ENCODE data around the gene TFB2M. TPM values are rescaled to one million over a fixed set of nuclear protein-coding genes. Genes with fewer than 3 reads are reported as not detected.

The TFB2M gene
- total RNA-seq, 1 experiment from 2014 or later = 52.0 TPM

- H3K4me3 Mint-ChIP-seq (ENCODE audit: unreplicated experiment) = no peak overlapping the region
- ChIA-PET POLR2A (interaction anchor here (0.8 to 3.0 kb wide), 5 partner anchors 13 to 23 kb away, joined by 4 to 43 read pairs (median 4); partner anchors contain the start of genes CNST and TFB2M), CTCF (interaction anchor here (0.6 to 1.9 kb wide), 3 partner anchors 16 to 373 kb away, joined by 3 to 6 read pairs (median 3); no protein-coding TSS in a partner anchor)
- TF ChIP-seq CTCF (IDR thresholded peaks at IDR 0.05; ENCODE audit: unreplicated experiment) = no peak
- peaks cover 23% of the 10 kb centered on the region for H3K36me3 Mint-ChIP-seq (ENCODE audit: insufficient read depth, unreplicated experiment)
- peak overlapping the region; percentile 82 for H3K27ac Mint-ChIP-seq (ENCODE audit: low read depth, unreplicated experiment)
- no peaks in the 10 kb centered on the region for H3K27me3 Mint-ChIP-seq (ENCODE audit: insufficient read depth, unreplicated experiment)
- peaks cover 28% of the 10 kb centered on the region for H3K4me1 Mint-ChIP-seq (ENCODE audit: insufficient read depth, unreplicated experiment)
- intact Hi-C loops (cut with micrococcal nuclease) = loop anchor here (1.0 kb wide), 1 partner anchor 21 kb away; the partner anchor contains the start of genes CNST and TFB2M
- H3K9me3 Mint-ChIP-seq (ENCODE audit: unreplicated experiment) = no peaks in the 10 kb centered on the region
- no peak for DNase-seq (ENCODE audit: unreplicated experiment)
- BruUV-seq (replicated peaks) = no TSS peak
These were observed 21.0 kb upstream of the TFB2M start for GRCh38 chr1:246587032-246587431.

GRCh38 chr1:246583448-246584185 is 17.6 kb upstream of the TFB2M start:
- Mint-ChIP-seq H3K4me3 (ENCODE audit: unreplicated experiment) (no peak overlapping the region), H3K36me3 (ENCODE audit: insufficient read depth, unreplicated experiment) (peaks cover 14% of the 10 kb centered on the region), H3K27ac (ENCODE audit: low read depth, unreplicated experiment) (peak overlapping the region; percentile 4), H3K4me1 (ENCODE audit: insufficient read depth, unreplicated experiment) (peaks cover 28% of the 10 kb centered on the region), H3K27me3 (ENCODE audit: insufficient read depth, unreplicated experiment) (no peaks in the 10 kb centered on the region), H3K9me3 (ENCODE audit: unreplicated experiment) (no peaks in the 10 kb centered on the region)
- peak; percentile 73 for DNase-seq (ENCODE audit: unreplicated experiment)
- ChIA-PET CTCF (interaction anchor here (1.0 to 1.4 kb wide), 4 partner anchors 8 to 25 kb away, joined by 3 to 5 read pairs (median 4); no protein-coding TSS in a partner anchor), POLR2A (interaction anchor here (1.0 to 1.8 kb wide), 6 partner anchors 10 to 28 kb away, joined by 3 to 11 read pairs (median 4); partner anchors contain the start of genes CNST and TFB2M)
- TF ChIP-seq CTCF (IDR thresholded peaks at IDR 0.05; ENCODE audit: unreplicated experiment) = no peak
- intact Hi-C loops (cut with micrococcal nuclease) = no loop called here
- no TSS peak for BruUV-seq (replicated peaks)

- no peaks in the 10 kb centered on the region for H3K27me3 Mint-ChIP-seq (ENCODE audit: insufficient read depth, unreplicated experiment)
- no peak for TF ChIP-seq CTCF (IDR thresholded peaks at IDR 0.05; ENCODE audit: unreplicated experiment)
- H3K27ac Mint-ChIP-seq (ENCODE audit: low read depth, unreplicated experiment) = no peak overlapping the region
- no peak for DNase-seq (ENCODE audit: unreplicated experiment)
- no peak overlapping the region for H3K4me3 Mint-ChIP-seq (ENCODE audit: unreplicated experiment)
- ChIA-PET POLR2A (interaction anchor here (1.0 to 1.8 kb wide), 6 partner anchors 11 to 29 kb away, joined by 3 to 11 read pairs (median 4); partner anchors contain the start of genes CNST and TFB2M), CTCF (interaction anchor here (1.2 to 1.4 kb wide), 3 partner anchors 8 to 26 kb away, joined by 3 to 5 read pairs (median 4); no protein-coding TSS in a partner anchor)
- no peaks in the 10 kb centered on the region for H3K9me3 Mint-ChIP-seq (ENCODE audit: unreplicated experiment)
- H3K4me1 Mint-ChIP-seq (ENCODE audit: insufficient read depth, unreplicated experiment) = peaks cover 24% of the 10 kb centered on the region
- intact Hi-C loops (cut with micrococcal nuclease) = no loop called here
- no TSS peak for BruUV-seq (replicated peaks)
- H3K36me3 Mint-ChIP-seq (ENCODE audit: insufficient read depth, unreplicated experiment) = peaks cover 14% of the 10 kb centered on the region
These were observed 17.0 kb upstream of the TFB2M start for GRCh38 chr1:246583056-246583440.

GRCh38 chr1:246582301-246583055 is 16.4 kb upstream of the TFB2M start:
- peaks cover 19% of the 10 kb centered on the region for H3K4me1 Mint-ChIP-seq (ENCODE audit: insufficient read depth, unreplicated experiment)
- no peak for DNase-seq (ENCODE audit: unreplicated experiment)
- no peak overlapping the region for H3K4me3 Mint-ChIP-seq (ENCODE audit: unreplicated experiment)
- no peak for TF ChIP-seq CTCF (IDR thresholded peaks at IDR 0.05; ENCODE audit: unreplicated experiment)
- no peaks in the 10 kb centered on the region for H3K27me3 Mint-ChIP-seq (ENCODE audit: insufficient read depth, unreplicated experiment)
- BruUV-seq (replicated peaks) = no TSS peak
- intact Hi-C loops (cut with micrococcal nuclease) = no loop called here
- H3K9me3 Mint-ChIP-seq (ENCODE audit: unreplicated experiment) = no peaks in the 10 kb centered on the region
- no peak overlapping the region for H3K27ac Mint-ChIP-seq (ENCODE audit: low read depth, unreplicated experiment)
- H3K36me3 Mint-ChIP-seq (ENCODE audit: insufficient read depth, unreplicated experiment) = peaks cover 14% of the 10 kb centered on the region
- ChIA-PET CTCF (interaction anchor here (1.2 to 1.4 kb wide), 4 partner anchors 7 to 26 kb away, joined by 3 to 5 read pairs (median 4); partner anchors contain the start of gene CNST), POLR2A (interaction anchor here (1.0 to 1.8 kb wide), 6 partner anchors 12 to 30 kb away, joined by 3 to 11 read pairs (median 4); partner anchors contain the start of genes CNST and TFB2M)

All from MCF 10A (cell line).